AG04450 (cell line): ENCODE data around the gene RIC3. TPM values are rescaled to one million over a fixed set of nuclear protein-coding genes. Genes with fewer than 3 reads are reported as not detected.

ENCODE experiments used
- CTCF ChIA-PET: fragments of 300-600, 350-600 bp; formaldehyde crosslinking; extraction: SDS; loops from one replicate; lab custom pipeline; 2022; ENCODE audit warnings: antibody characterized with exemption, inconsistent platforms; lab: Charles Lee
- POLR2A ChIA-PET: fragments of 350-600 bp; formaldehyde crosslinking; extraction: SDS; loops from one replicate; lab custom pipeline; 2021; ENCODE audit warnings: antibody characterized with exemption, inconsistent platforms; lab: Yijun Ruan, JAX
- DNase-seq: peaks from one replicate; pipeline ENCODE4 v3.0.0-alpha.2; 2011; ENCODE audit warnings: low read depth, low spot score
- H3K27ac ChIP-seq: one replicate; pipeline ENCODE4 v1.5.1; 2012; ENCODE audit warnings: low read depth, low read length, control low read depth
- H3K27me3 ChIP-seq: one replicate; pipeline ENCODE4 v1.6.0; 2012; ENCODE audit warnings: low read length; ENCODE audit not compliant: control insufficient read depth, insufficient read depth
- H3K4me3 ChIP-seq: 2 replicates; pipeline ENCODE4 v1.5.1; 2011; ENCODE audit warnings: mild to moderate bottlenecking, low read depth, low read length, control low read depth
- H3K9me3 ChIP-seq: 2 replicates; pipeline ENCODE4 v1.5.1; 2012; ENCODE audit warnings: low read length; ENCODE audit not compliant: control insufficient read depth, insufficient read depth
- polyA plus RNA-seq: library from polyadenylated mRNA; depleted of rRNA; stranded (reverse); fragments of >200 nt; gene quantifications from 2 replicates; pipeline ENCODE4 v1.2.3, GENCODE V29; 2011
- TF ChIP-seq, protein P1 (sequence below): IDR thresholded peaks from 2 replicates; pipeline ENCODE4 v1.5.1; 2011; ENCODE audit warnings: low read depth, low read length, control low read depth, inconsistent platforms

Gene RIC3
- polyA plus RNA-seq, 1 experiment: not detected

GRCh38 chr11:8156877-8157276 lies 11.9 kb downstream of the RIC3 start:
- POLR2A ChIA-PET: no interaction called here
- Histone ChIP-seq H3K27ac (no peak overlapping the region), H3K9me3 (no peaks in the 10 kb centered on the region), H3K27me3 (peaks cover 7% of the 10 kb centered on the region), H3K4me3 (no peak overlapping the region)
- DNase-seq: no peak
- TF ChIP-seq, protein P1, sequence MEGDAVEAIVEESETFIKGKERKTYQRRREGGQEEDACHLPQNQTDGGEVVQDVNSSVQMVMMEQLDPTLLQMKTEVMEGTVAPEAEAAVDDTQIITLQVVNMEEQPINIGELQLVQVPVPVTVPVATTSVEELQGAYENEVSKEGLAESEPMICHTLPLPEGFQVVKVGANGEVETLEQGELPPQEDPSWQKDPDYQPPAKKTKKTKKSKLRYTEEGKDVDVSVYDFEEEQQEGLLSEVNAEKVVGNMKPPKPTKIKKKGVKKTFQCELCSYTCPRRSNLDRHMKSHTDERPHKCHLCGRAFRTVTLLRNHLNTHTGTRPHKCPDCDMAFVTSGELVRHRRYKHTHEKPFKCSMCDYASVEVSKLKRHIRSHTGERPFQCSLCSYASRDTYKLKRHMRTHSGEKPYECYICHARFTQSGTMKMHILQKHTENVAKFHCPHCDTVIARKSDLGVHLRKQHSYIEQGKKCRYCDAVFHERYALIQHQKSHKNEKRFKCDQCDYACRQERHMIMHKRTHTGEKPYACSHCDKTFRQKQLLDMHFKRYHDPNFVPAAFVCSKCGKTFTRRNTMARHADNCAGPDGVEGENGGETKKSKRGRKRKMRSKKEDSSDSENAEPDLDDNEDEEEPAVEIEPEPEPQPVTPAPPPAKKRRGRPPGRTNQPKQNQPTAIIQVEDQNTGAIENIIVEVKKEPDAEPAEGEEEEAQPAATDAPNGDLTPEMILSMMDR: no peak
- CTCF ChIA-PET: no interaction called here

DNA sequence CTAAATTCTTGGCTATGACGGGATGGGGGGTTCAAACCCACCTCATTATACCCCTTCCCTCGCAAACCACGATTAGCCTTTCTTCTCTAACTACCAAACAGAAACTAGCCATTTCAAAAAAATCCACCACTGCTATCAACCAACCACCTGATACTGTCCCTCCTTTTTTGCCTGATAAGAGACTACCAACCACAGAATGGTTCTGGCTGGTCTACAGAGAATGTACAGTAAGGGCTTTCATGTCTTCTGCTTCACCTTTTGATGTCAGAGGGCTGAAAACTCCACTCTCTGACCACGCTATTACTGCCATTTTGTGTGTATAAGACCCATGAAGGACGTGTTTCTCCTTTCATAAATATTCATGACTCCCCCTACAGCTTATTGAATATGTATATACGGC lies 19.1 kb downstream of the RIC3 start:
- ChIA-PET POLR2A (no interaction called here), CTCF (no interaction called here)
- Histone ChIP-seq H3K27ac (no peak overlapping the region), H3K27me3 (no peaks in the 10 kb centered on the region), H3K9me3 (no peaks in the 10 kb centered on the region), H3K4me3 (no peak overlapping the region)
- TF ChIP-seq, protein P1: no peak
- DNase-seq: no peak

- TF ChIP-seq, protein P1: no peak
- Histone ChIP-seq H3K27ac (no peak overlapping the region), H3K27me3 (no peaks in the 10 kb centered on the region), H3K4me3 (no peak overlapping the region), H3K9me3 (no peaks in the 10 kb centered on the region)
- no peak for DNase-seq
- CTCF ChIA-PET: interaction anchor here (0.6 kb wide), 1 partner anchor 246 kb away, joined by 4 read pairs; no protein-coding TSS in a partner anchor
- POLR2A ChIA-PET: no interaction called here
Measured at GRCh38 chr11:8138526-8138925, 30.3 kb downstream of the RIC3 start.

DNA sequence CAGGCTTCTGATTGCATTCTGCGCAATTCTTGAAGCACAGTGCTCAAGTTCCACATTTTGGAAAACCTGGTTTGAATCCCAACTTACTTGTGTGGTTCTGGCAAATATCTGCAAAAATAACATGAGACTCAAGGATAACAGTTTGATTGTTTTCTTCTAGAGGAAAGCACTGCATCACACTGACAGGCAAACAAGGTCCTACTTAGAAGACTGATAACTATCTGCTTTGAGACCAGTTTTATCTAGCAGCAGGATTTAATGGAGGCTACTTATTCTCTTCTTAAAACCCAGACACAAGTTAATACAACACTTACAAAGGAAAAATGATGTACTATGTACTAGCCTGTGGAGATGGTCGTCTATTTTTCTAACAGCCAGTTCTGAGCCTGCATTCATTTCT lies 41.4 kb downstream of the RIC3 start:
- no peak for DNase-seq
- ChIA-PET POLR2A (no interaction called here), CTCF (no interaction called here)
- TF ChIP-seq, protein P1: no peak
- peaks cover 7% of the 10 kb centered on the region for H3K27me3 ChIP-seq
- no peaks in the 10 kb centered on the region for H3K9me3 ChIP-seq
- H3K27ac ChIP-seq: no peak overlapping the region
- no peak overlapping the region for H3K4me3 ChIP-seq

- Histone ChIP-seq H3K4me3 (no peak overlapping the region), H3K27ac (no peak overlapping the region), H3K27me3 (peaks cover 7% of the 10 kb centered on the region), H3K9me3 (no peaks in the 10 kb centered on the region)
- ChIA-PET POLR2A (no interaction called here), CTCF (interaction anchor here (0.9 to 1.0 kb wide), 2 partner anchors 28 to 36 kb away, joined by 3 to 6 read pairs; no protein-coding TSS in a partner anchor)
- no peak for DNase-seq
- TF ChIP-seq, protein P1: no peak
Measured at GRCh38 chr11:8126649-8127289, 42.1 kb downstream of the RIC3 start.
